Transverse colon (tissue), 4 donors: Measurements from ENCODE around the gene RAB17. TPM values are rescaled to one million over a fixed set of nuclear protein-coding genes. Genes with fewer than 3 reads are reported as not detected.

Experiments
- DNase-seq: peaks from one replicate; pipeline ENCODE4 v3.0.0-alpha.2; 2019
- H3K27ac ChIP-seq, 4 donors: fragments of 200-600 bp; sonication (generic); 2 replicates each; pipeline ENCODE4 v1.5.1; 2016 to 2018; ENCODE audit warnings: inconsistent platforms in 4 of 4
- H3K27me3 ChIP-seq: fragments of 200-600 bp; sonication (generic); 2 replicates; pipeline ENCODE4 v1.5.1; 2017; ENCODE audit warnings: inconsistent platforms
- H3K36me3 ChIP-seq, 4 donors: fragments of 200-600 bp; sonication (generic); 2 replicates each; pipeline ENCODE4 v1.5.1; 2017 to 2019; ENCODE audit warnings: inconsistent platforms in 4 of 4
- H3K4me1 ChIP-seq, 4 donors: fragments of 200-600 bp; sonication (generic); 2 replicates each; pipeline ENCODE4 v1.5.1; 2017 to 2020; ENCODE audit warnings: inconsistent platforms in 4 of 4
- H3K4me3 ChIP-seq, 4 donors: fragments of 200-600 bp; sonication (generic); 1 replicate in 1 of 4; 2 replicates in 3 of 4; pipeline versions ENCODE4 v1.5.1 to v1.6.1; 2017 to 2019; ENCODE audit warnings: inconsistent platforms in 4 of 4
- H3K9me3 ChIP-seq, 2 donors: fragments of 200-600 bp; sonication (generic); 2 replicates each; pipeline ENCODE4 v1.5.1; 2017 to 2019; ENCODE audit warnings: inconsistent platforms in 2 of 2
- CTCF ChIP-seq, 5 experiments: fragments of 200-600 bp in 3 of 5; fragments of 450-650 bp in 2 of 5; sonication (generic) in 3 of 5; IDR thresholded peaks; 1 replicate in 2 of 5; 2 replicates in 3 of 5; pipeline ENCODE4 v1.5.1; 2016 to 2017; ENCODE audit warnings: antibody characterized with exemption in 5 of 5, inconsistent platforms in 3 of 5, mild to moderate bottlenecking in 2 of 5, moderate library complexity in 1 of 5
- EP300 ChIP-seq: sonication (generic); formaldehyde crosslinking; IDR thresholded peaks from one replicate; pipeline ENCODE4 v1.6.1; 2017; ENCODE audit warnings: antibody characterized with exemption, low read depth
- POLR2A ChIP-seq: fragments of 450-650 bp; IDR thresholded peaks from one replicate; pipeline ENCODE4 v1.6.1; 2016; ENCODE audit warnings: antibody characterized with exemption, mild to moderate bottlenecking, moderate library complexity
- POLR2AphosphoS5 ChIP-seq, 3 donors: sonication (generic); formaldehyde crosslinking; IDR thresholded peaks; one replicate each; pipeline ENCODE4 v1.6.1; 2016; ENCODE audit warnings: antibody characterized with exemption in 3 of 3
- WGBS, 2 donors: methylation state at CpG; one replicate each; pipeline ENCODE4 v1.1.5; 2018; ENCODE audit warnings: low coverage in 1 of 2; 5-methylcytosine and 5-hydroxymethylcytosine counted together
- in situ Hi-C, 4 donors: fragments of 200-750 bp; cut with MboI; loops; one replicate each; pipeline versions ENCODE4 v1.15.0 to v1.15.1; 2017; ENCODE audit warnings: low sequenced_read_pairs in 3 of 4, low pct_ligation_motif_present in 1 of 4, low pct_unique_long_range_greater_than_20kb in 1 of 4
- intact Hi-C: fragments of 100-400 bp; cut with DNase I; formaldehyde crosslinking; loops from one replicate; pipeline ENCODE4 v1.15.1; 2023; ENCODE audit warnings: low total_unique reads
- total RNA-seq, 4 donors: library from RNA; depleted of rRNA; stranded (reverse); fragments of >200 nt; gene quantifications; one replicate each; pipeline ENCODE4 v1.1.0, GENCODE V29; 2016

Gene RAB17
- total RNA-seq, 4 donors from 2014 or later: 25.1 to 104 (median 65.6) TPM

- Histone ChIP-seq H3K4me3 (no peak overlapping the region), H3K9me3 (peaks cover 9 to 13% of the 10 kb centered on the region in 2 donors), H3K27me3 (no peaks in the 10 kb centered on the region), H3K27ac (no peak overlapping the region), H3K36me3 (no peaks in the 10 kb centered on the region), H3K4me1 (peaks cover 5 to 9% (median 7%) of the 10 kb centered on the region in 4 donors)
- DNase-seq: no peak
- no peak for TF ChIP-seq POLR2A
- no peak for TF ChIP-seq EP300
- no peak for TF ChIP-seq POLR2AphosphoS5 (IDR thresholded peaks at IDR 0.05)
- no peak for TF ChIP-seq CTCF (IDR thresholded peaks at IDR 0.05)
- 100% methylated on average over 1 of the region's 1 CpG; no CpG with 5 or more reads in 1 of the 2 donors for WGBS, 2 donors
- in situ Hi-C loops: loop anchor here in 1 of 4 donors (25.0 kb wide), 1 partner anchor 393 kb away; no protein-coding TSS in a partner anchor
- intact Hi-C loops: no loop called here
Measured at GRCh38 chr2:237555560-237555959, 35.0 kb downstream of the RAB17 start.

DNA sequence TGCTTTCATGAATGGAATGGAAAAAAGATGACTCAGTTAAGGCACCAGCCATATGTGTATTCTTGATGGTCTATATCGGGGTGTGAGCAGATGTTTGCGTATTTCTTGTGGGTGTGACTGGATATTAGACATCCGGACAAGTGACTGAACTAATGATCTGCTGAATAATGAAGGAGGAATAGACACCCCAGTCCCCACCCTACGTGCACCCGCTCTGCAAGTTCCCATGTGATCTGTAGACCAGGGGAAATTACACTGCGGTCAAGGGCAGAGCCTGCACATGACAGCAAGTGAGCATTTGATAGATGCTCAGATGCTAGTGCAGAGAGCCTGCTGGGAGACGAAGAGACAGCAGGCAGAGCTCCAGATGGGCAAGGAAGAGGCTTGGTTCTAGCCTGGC is 36.6 kb downstream of the RAB17 start:
- Histone ChIP-seq H3K27ac (no peak overlapping the region), H3K9me3 (peaks cover 9 to 13% of the 10 kb centered on the region in 2 donors), H3K4me3 (no peak overlapping the region), H3K4me1 (peaks cover under 1 to 4% (median 3%) of the 10 kb centered on the region in 4 donors), H3K36me3 (no peaks in the 10 kb centered on the region), H3K27me3 (no peaks in the 10 kb centered on the region)
- in situ Hi-C loops: loop anchor here in 1 of 4 donors (25.0 kb wide), 1 partner anchor 392 kb away; no protein-coding TSS in a partner anchor
- intact Hi-C loops: no loop called here
- WGBS, 2 donors: 73 to 91% methylated on average over 3 to 7 of the region's 7 CpGs
- no peak for DNase-seq
- TF ChIP-seq CTCF (IDR thresholded peaks at IDR 0.05) (no peak), EP300 (no peak), POLR2AphosphoS5 (IDR thresholded peaks at IDR 0.05) (no peak), POLR2A (no peak)

GRCh38 chr2:237552908-237553307 is 37.6 kb downstream of the RAB17 start:
- Histone ChIP-seq H3K36me3 (no peaks in the 10 kb centered on the region), H3K9me3 (peaks cover 9 to 13% of the 10 kb centered on the region in 2 donors), H3K4me3 (no peak overlapping the region), H3K27me3 (no peaks in the 10 kb centered on the region), H3K4me1 (peaks cover 0 to 3% (median 0%) of the 10 kb centered on the region in 4 donors), H3K27ac (no peak overlapping the region)
- WGBS, 2 donors: 79 to 100% methylated on average over 4 to 6 of the region's 6 CpGs
- DNase-seq: no peak
- intact Hi-C loops: no loop called here
- in situ Hi-C loops: loop anchor here in 1 of 4 donors (25.0 kb wide), 1 partner anchor 391 kb away; no protein-coding TSS in a partner anchor
- TF ChIP-seq CTCF (IDR thresholded peaks at IDR 0.05): no peak
- TF ChIP-seq POLR2AphosphoS5 (IDR thresholded peaks at IDR 0.05): no peak
- TF ChIP-seq POLR2A: no peak
- no peak for TF ChIP-seq EP300

- TF ChIP-seq POLR2A (no peak), EP300 (no peak), CTCF (IDR thresholded peaks at IDR 0.05) (no peak), POLR2AphosphoS5 (IDR thresholded peaks at IDR 0.05) (no peak)
- DNase-seq: no peak
- H3K4me3 ChIP-seq: no peak overlapping the region
- H3K4me1 ChIP-seq: peaks cover 0 to 4% (median 2%) of the 10 kb centered on the region in 4 donors
- intact Hi-C loops: no loop called here
- WGBS, 2 donors: 88% methylated on average over 16 of the region's 16 CpGs; no CpG with 5 or more reads in 1 of the 2 donors
- no peak overlapping the region for H3K27ac ChIP-seq
- in situ Hi-C loops: loop anchor here in 1 of 4 donors (25.0 kb wide), 1 partner anchor 389 kb away; no protein-coding TSS in a partner anchor
- peaks cover 9 to 13% of the 10 kb centered on the region in 2 donors for H3K9me3 ChIP-seq
- no peaks in the 10 kb centered on the region for H3K36me3 ChIP-seq
- no peaks in the 10 kb centered on the region for H3K27me3 ChIP-seq
Measured at GRCh38 chr2:237551071-237551574, 39.4 kb downstream of the RAB17 start.
